ENCODE results near the gene SLC16A11.
A peak's percentile ranks its signal among the peaks of the same experiment; 100 is the strongest.
"Not testable (repeated sequence)": the region's sequence is repeated elsewhere in the genome, so short reads cannot be mapped to it uniquely, and the experiment has no call there.

The SLC16A11 gene

DNA sequence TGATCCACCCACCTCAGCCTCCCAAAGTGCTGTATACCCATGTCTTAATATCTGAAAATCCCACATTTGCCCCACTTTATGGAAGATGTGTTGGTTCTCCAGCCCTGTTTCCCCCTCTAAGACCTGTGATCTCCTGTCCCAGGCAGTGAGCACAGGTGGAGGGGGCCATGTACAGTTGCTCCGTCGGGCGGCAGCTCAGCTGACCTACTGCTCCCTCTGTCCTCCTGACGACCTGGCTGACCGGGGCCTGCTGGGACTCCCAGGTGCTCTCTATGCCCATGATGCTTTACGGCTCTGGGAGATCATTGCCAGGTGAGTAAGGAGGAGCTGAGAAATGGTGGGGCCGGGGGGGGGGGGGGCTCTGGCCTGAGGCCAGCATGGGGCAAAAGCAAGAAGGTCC is 38.2 kb downstream of the SLC16A11 start:
- DNase-seq (ENCODE audit: low spot score): no peak

GRCh38 chr17:7004398-7005253 is 39.3 kb downstream of the SLC16A11 start:
- peak; percentile 59 for DNase-seq (ENCODE audit: low spot score)

- DNase-seq (ENCODE audit: low spot score): no peak
These were observed 40.1 kb downstream of the SLC16A11 start for GRCh38 chr17:7003745-7004144.

GRCh38 chr17:7002288-7003047 is 41.4 kb downstream of the SLC16A11 start:
- DNase-seq (ENCODE audit: low spot score): no peak

DNA sequence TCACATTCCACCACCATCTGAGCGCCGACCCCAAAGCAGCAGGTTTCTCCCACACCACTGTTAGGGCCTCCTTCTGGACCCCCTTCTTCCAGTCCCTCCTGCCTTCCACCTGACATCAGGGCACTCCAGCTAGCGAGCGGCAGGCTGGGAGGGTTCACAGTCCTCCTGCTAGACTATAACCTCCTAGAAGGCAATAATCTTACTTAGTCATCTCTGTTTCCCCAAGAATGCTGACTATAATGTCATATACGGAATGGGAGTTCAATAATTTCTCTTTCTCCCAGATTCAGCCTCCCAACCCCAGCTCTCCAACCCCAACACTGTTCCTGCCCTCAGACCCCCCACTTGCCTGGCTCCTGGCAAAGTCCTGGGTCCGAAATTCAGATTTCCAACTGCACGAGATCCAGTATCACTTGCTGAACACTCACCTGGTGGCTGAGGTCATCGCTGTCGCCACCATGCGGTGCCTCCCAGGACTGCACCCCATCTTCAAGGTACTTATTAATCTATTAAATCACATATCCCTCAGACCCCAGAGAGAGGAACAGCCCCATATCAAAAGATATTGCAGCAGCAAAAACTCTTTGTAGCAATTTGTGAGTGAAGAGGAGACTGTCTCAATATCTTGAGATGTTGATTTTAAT is 42.5 kb downstream of the SLC16A11 start:
- DNase-seq (ENCODE audit: low spot score): peak; percentile 17

- DNase-seq (ENCODE audit: low spot score): no peak
These were observed 44.9 kb downstream of the SLC16A11 start for GRCh38 chr17:6998855-6999508.

- no peak for DNase-seq (ENCODE audit: low spot score)
These were observed 46.7 kb downstream of the SLC16A11 start for GRCh38 chr17:6997171-6997570.

- DNase-seq (ENCODE audit: low spot score): no peak
These were observed 47.5 kb downstream of the SLC16A11 start for GRCh38 chr17:6996256-6997011.

- DNase-seq (ENCODE audit: low spot score): peak; percentile 30
These were observed 48.2 kb downstream of the SLC16A11 start, which contains the start of gene ALOX12 for GRCh38 chr17:6995500-6996255. Gene ALOX12 (plus strand): TSS chr17:6996049. CDS start chr17:6996118, 69 bp downstream.

GRCh38 chr17:6994666-6995256 is 49.1 kb downstream of the SLC16A11 start:
- no peak for DNase-seq (ENCODE audit: low spot score)

DNA sequence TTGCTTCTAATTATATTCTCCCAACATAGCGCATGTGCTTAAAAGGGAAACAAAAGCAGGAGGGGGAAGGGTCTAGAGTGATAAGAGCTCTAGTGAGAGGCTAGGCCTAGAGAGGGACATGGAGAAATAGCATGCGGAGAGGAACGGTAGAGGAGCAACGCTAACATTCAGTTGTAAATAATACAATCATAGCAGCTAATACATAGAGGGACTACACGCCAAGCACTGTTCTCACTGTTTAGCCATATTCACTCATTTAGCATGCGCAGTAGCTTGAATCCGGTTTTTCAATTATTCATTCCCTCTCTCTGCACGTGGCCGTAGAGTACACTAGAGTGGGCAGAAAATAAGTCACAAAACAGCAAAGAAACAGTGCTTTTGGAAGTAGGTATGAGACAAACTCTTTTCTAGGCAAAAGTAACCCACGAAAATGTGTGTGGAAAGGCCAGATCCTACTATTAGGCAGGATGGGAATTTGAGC is 49.7 kb downstream of the SLC16A11 start:
- no peak for DNase-seq (ENCODE audit: low spot score)

DNA sequence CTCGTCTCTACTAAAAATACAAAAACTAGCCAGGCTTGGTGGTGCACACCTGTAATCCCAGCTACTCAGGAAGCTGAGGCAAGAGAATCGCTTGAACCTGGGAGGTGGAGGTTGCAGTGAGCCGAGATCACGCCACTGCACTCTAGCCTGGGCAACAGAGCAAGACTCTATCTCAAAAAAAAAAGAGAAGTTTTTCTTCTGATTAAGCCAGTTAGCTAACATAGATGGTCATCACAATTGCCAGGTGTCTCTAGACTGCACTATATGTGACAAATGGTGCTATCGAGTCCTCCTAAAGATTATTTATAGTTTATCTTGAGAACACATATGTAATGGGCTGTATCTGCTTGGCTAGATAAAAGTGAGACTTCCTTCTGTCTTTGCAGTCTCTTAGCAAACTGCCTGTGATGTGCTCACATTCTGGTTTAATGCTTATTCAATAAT is 50.3 kb downstream of the SLC16A11 start:
- DNase-seq (ENCODE audit: low spot score): not testable (repeated sequence)
